HG03457 (cell line): Measurements from ENCODE around the gene SMIM21.

Experiments used
- ATAC-seq: cut with Tn5 transposase; IDR thresholded peaks from one replicate; pipeline ENCODE4 v1.9.1; 2021; ENCODE audit warnings: moderate number of reproducible peaks; ENCODE audit not compliant: unreplicated experiment

The SMIM21 gene

GRCh38 chr18:75378376-75379315 is 48.9 kb downstream of the SMIM21 start:
- no peak for ATAC-seq

DNA sequence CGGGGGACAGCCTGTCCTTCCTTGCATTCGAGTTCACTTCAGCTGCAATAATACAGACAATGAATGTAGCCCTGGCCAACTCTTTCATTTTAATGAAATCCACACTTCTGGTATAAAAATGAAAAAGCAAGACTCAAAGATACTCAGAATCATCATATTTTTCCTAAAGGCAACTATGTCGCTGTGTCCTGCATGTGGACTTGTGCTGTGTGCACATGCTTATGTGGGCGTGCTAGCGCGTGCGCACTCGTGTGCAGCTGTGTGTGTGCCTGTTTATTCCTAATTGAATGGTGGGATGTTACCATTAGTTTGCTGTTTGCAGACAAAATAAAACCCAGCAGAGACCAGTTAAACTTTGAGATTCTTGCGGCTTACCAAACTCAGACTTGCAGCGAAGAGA is 49.6 kb downstream of the SMIM21 start:
- ATAC-seq, result no peak

GRCh38 chr18:75377258-75377657 is 50.2 kb downstream of the SMIM21 start:
- ATAC-seq, result no peak

DNA sequence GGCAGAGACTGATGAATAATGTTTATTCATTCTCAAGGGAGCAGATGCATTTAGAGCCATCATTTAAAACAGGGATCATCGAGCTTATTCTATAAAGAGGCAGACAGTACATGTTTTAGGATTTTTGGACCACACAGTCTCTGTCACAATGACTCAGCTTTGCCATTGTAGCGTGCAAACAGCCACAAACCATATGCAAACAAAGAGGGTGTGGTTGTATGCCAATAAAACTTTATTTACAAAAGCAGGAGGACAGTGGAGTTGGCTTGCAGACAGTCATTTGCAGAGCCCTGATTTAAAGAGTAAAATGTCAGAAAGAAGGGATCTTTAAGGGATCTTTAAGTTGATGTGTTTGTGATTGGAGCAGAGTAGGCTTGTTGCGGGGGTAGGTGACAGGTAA is 51.5 kb downstream of the SMIM21 start:
- ATAC-seq, result no peak

- ATAC-seq, result no peak
Observed at GRCh38 chr18:75375341-75375740, 52.2 kb downstream of the SMIM21 start.

DNA sequence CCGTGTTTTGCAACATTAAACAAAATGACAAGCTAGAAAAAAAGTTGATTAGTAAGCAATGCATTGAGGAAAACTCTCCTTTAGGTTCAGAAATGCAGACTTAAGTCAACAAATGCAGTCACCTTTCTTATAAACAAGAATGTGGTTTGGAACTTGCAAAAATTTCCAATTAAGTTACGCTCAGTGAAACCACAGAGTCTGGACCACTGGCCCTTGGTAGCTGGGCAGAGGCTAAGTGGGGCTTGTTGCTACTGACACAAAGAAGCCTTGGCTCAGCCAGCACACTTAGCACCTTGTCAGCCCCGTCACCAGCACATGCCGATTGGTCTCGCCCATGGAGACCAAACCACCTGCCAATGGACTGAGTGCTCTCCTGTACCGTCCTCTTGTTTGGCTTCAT is 53.0 kb downstream of the SMIM21 start:
- ATAC-seq, result no peak

DNA sequence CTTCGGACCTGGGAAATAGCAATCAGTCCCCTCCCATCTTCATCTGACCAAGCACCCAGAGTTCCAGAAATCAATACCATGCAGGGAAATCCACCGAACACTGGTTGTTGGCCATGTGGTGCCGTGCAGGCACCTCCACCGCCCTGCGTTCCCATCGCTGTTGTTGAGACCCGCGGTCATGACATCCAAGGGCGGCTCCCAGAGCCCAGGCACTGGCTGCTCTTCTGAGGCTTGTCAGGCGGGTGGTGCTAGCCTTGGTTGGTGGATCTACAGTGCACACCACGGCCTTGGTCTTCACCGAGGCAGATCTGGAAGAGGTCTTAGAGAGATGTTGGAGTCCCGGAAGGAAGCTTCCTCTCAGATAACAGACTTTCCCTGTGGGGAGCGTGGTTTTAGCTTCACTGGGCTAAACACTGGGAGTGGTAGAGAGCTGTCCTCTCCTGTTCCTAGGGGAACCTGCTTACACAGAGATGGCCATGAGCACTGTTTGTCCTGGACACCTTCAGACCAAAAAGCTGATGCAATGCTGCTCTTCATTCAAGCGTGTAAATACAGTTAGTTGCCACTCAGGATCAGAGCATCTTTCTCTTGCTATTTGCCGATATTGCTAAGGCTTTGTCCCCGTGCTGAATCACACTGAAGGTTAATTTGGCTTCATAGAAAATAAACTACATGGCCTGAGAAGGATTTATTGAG is 58.3 kb downstream of the SMIM21 start:
- ATAC-seq, result no peak

GRCh38 chr18:75365837-75366236 is 61.7 kb downstream of the SMIM21 start:
- no peak for ATAC-seq

DNA sequence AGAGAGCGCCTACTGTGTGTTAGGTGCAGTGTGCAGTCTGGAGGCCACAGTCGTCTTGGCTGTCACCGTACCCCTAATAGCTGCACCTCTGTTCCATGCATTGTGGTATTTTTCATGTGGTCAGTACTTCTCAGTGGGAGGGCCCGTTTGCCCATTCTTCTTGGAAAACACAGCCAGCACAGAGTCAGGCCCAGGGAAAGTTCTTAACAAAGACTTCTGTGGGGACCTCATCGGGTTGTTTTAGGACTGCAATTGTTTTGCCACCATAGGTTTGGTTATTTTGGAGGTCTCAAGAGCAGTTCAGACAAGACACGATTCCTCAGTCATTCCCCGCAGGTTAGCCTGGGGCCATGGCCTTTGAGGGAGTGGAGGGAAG is 62.3 kb downstream of the SMIM21 start:
- no peak for ATAC-seq

GRCh38 chr18:75364512-75365253 is 62.8 kb downstream of the SMIM21 start:
- ATAC-seq, result no peak

GRCh38 chr18:75363446-75364225 is 63.9 kb downstream of the SMIM21 start:
- no peak for ATAC-seq

DNA sequence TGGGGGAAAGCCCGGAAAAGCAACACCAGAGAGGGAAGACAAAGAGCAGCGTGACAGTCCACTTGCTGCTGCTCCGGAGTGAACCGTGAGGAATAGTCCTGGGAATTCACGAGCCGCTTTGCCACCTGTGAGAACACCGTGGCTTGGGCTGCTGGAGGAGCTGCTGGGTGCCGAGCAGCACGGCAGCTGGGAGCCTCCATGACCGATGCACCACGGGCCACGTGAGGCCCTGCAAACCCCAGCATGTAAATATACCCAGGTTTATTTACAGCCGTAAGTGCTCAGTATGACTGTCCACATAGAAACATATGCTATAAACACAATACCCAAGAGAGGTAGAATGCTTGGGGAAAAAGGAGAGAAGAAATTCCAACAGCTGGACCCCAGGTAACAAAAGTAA is 65.1 kb downstream of the SMIM21 start:
- ATAC-seq, result no peak

GRCh38 chr18:75360941-75361340 is 66.6 kb downstream of the SMIM21 start:
- ATAC-seq, result no peak

GRCh38 chr18:75360215-75360614 is 67.3 kb downstream of the SMIM21 start:
- no peak for ATAC-seq
